Stimulated activated CD8-positive, alpha-beta memory T cell treated with anti-CD3 and anti-CD28 coated beads, Interleukin-12 subunit alpha, Interleukin-12 subunit beta, amount 100 ng/mL, for 24 hours (primary cell): Measurements from ENCODE around the gene IFITM1.
"Not testable (repeated sequence)": the region's sequence is repeated elsewhere in the genome, so short reads cannot be mapped to it uniquely, and the experiment has no call there.

Experiments used
- DNase-seq: peaks from one replicate; pipeline ENCODE4 v3.0.0-alpha.2; 2020; ENCODE audit errors: extremely low read depth

IFITM1 gene

GRCh38 chr11:326592-326841, 12.7 kb downstream of the IFITM1 start:
- DNase-seq: no peak

GRCh38 chr11:326842-327580, 13.2 kb downstream of the IFITM1 start:
- no peak for DNase-seq

GRCh38 chr11:327581-327923, 13.7 kb downstream of the IFITM1 start:
- no peak for DNase-seq

- DNase-seq: no peak
Observed at GRCh38 chr11:328012-328411, 14.2 kb downstream of the IFITM1 start.

- not testable (repeated sequence) for DNase-seq
Observed at GRCh38 chr11:328516-329100, 14.8 kb downstream of the IFITM1 start.

- no peak for DNase-seq
Observed at GRCh38 chr11:329886-330253, 16.0 kb downstream of the IFITM1 start.

- DNase-seq: no peak
Observed at GRCh38 chr11:330307-330693, 16.5 kb downstream of the IFITM1 start.

GRCh38 chr11:330694-331357, 17.0 kb downstream of the IFITM1 start:
- DNase-seq: no peak

GRCh38 chr11:331358-332060, 17.7 kb downstream of the IFITM1 start:
- DNase-seq: no peak

- DNase-seq: no peak
Observed at GRCh38 chr11:332651-333480, 19.0 kb downstream of the IFITM1 start.

- not testable (repeated sequence) for DNase-seq
Observed at GRCh38 chr11:333616-334263, 19.9 kb downstream of the IFITM1 start.

- DNase-seq: no peak
Observed at GRCh38 chr11:334264-334994, 20.6 kb downstream of the IFITM1 start.

- DNase-seq: no peak
Observed at GRCh38 chr11:335779-336658, 22.2 kb downstream of the IFITM1 start.

GRCh38 chr11:336659-337198, 22.9 kb downstream of the IFITM1 start:
- no peak for DNase-seq

GRCh38 chr11:337711-338110, 23.9 kb downstream of the IFITM1 start:
- no peak for DNase-seq

GRCh38 chr11:339963-340362, 26.1 kb downstream of the IFITM1 start:
- no peak for DNase-seq

GRCh38 chr11:340539-341512, 27.0 kb downstream of the IFITM1 start:
- DNase-seq: no peak

- DNase-seq: no peak
Observed at GRCh38 chr11:342328-342727, 28.5 kb downstream of the IFITM1 start.
